Right lobe of liver (tissue), 4 donors: ENCODE measurements around the gene ITGA5.

Experiments
- CTCF ChIP-seq, 4 donors: fragments of 200-600 bp in 3 of 4; fragments of 450-650 bp in 1 of 4; IDR thresholded peaks; one replicate each; pipeline versions ENCODE4 v1.5.1 to v1.8.0; 2016 to 2022; ENCODE audit warnings: antibody characterized with exemption in 4 of 4, mild to moderate bottlenecking in 2 of 4
- POLR2A ChIP-seq: fragments of 450-650 bp; IDR thresholded peaks from one replicate; pipeline ENCODE4 v1.6.1; 2017; ENCODE audit warnings: antibody characterized with exemption, mild to moderate bottlenecking
- donor health status: DM: no; HTN: no; CAD: no.
- donor health status: DM: no; HTN: no; CAD: no.
- donor health status: DM: no; HTN: yes; CAD: no.

- TF ChIP-seq CTCF (IDR thresholded peaks at IDR 0.05) (no peak), POLR2A (no peak)
Measured at GRCh38 chr12:54432815-54433164, 13.7 kb upstream of the ITGA5 start.
